SK-N-SH (cell line): Measurements from ENCODE around the gene LRP1. TPM values are rescaled to one million over a fixed set of nuclear protein-coding genes. Genes with fewer than 3 reads are reported as not detected.

Source experiments
- CTCF ChIA-PET: fragments of 300-600, 350-600 bp; formaldehyde crosslinking; extraction: SDS; loops from one replicate; lab custom pipeline; 2021; lab: Yijun Ruan, JAX
- POLR2A ChIA-PET: fragments of 350-600 bp; sonication (Branson Sonifier 250); formaldehyde crosslinking; extraction: SDS; loops from one replicate; lab custom pipeline; 2020; ENCODE audit warnings: antibody characterized with exemption, inconsistent platforms; lab: Yijun Ruan, JAX
- DNase-seq: peaks from one replicate; pipeline ENCODE4 v3.0.0; 2012
- H2AFZ ChIP-seq: fragments of 200-600 bp; sonication (generic); 2 replicates; pipeline ENCODE4 v1.8.1; 2016; ENCODE audit warnings: antibody characterized with exemption, mild to moderate bottlenecking, low read depth
- H3F3A ChIP-seq: fragments of 200-600 bp; sonication (generic); replicated peaks from 2 replicates; pipeline ENCODE3; 2016; ENCODE audit warnings: antibody characterized with exemption, mild to moderate bottlenecking; ENCODE audit not compliant: insufficient read depth
- H3K27ac ChIP-seq, 2 experiments: fragments of 200-500 bp in 1 of 2; fragments of 200-600 bp in 1 of 2; sonication (Bioruptor generic) in 1 of 2; sonication (generic), shearing (Covaris generic) in 1 of 2; 2 replicates each; pipeline versions ENCODE4 v1.5.1 to v1.6.1; 2014 to 2016; ENCODE audit warnings: low read depth in 2 of 2, inconsistent platforms in 1 of 2, low read length in 1 of 2, mild to moderate bottlenecking in 1 of 2, mixed read lengths in 1 of 2
- H3K27me3 ChIP-seq: fragments of 200-600 bp; sonication (generic), shearing (Covaris generic); 2 replicates; pipeline ENCODE4 v1.6.1; 2016; ENCODE audit warnings: mixed run types; ENCODE audit not compliant: insufficient read depth
- H3K36me3 ChIP-seq, 2 experiments: fragments of 200-500 bp in 1 of 2; fragments of 200-600 bp in 1 of 2; sonication (Bioruptor generic) in 1 of 2; sonication (generic) in 1 of 2; replicated peaks in 1 of 2; 2 replicates each; pipeline versions ENCODE3 to v1.5.1; 2014 to 2016; ENCODE audit warnings: low read length in 1 of 2, mild to moderate bottlenecking in 1 of 2; ENCODE audit not compliant: insufficient read depth in 2 of 2, control insufficient read depth in 1 of 2
- H3K4me1 ChIP-seq, 2 experiments: fragments of 200-500 bp in 1 of 2; fragments of 200-600 bp in 1 of 2; sonication (Bioruptor generic) in 1 of 2; sonication (generic), shearing (Covaris generic) in 1 of 2; 2 replicates each; pipeline versions ENCODE4 v1.5.1 to v1.6.1; 2014 to 2016; ENCODE audit warnings: low read depth in 1 of 2, low read length in 1 of 2, mixed run types in 1 of 2; ENCODE audit not compliant: insufficient read depth in 2 of 2, control insufficient read depth in 1 of 2
- H3K4me2 ChIP-seq: fragments of 200-600 bp; sonication (generic), shearing (Covaris generic); 2 replicates; pipeline ENCODE4 v1.6.1; 2017; ENCODE audit warnings: mixed run types
- H3K4me3 ChIP-seq, 2 experiments: fragments of 200-500 bp in 1 of 2; fragments of 200-600 bp in 1 of 2; sonication (Bioruptor generic) in 1 of 2; sonication (generic), shearing (Covaris generic) in 1 of 2; 2 replicates each; pipeline versions ENCODE4 v1.5.1 to v1.8.1; 2014 to 2016; ENCODE audit warnings: low read depth in 2 of 2, inconsistent platforms in 1 of 2, low read length in 1 of 2, mild to moderate bottlenecking in 1 of 2, mixed read lengths in 1 of 2, moderate library complexity in 1 of 2
- H3K79me2 ChIP-seq: fragments of 200-600 bp; sonication (generic); 2 replicates; pipeline ENCODE4 v1.8.1; 2017; ENCODE audit warnings: mild to moderate bottlenecking; ENCODE audit not compliant: insufficient read depth
- H3K9ac ChIP-seq: fragments of 200-600 bp; sonication (generic); 2 replicates; pipeline ENCODE4 v1.6.1; 2017; ENCODE audit warnings: mixed run types
- H3K9me2 ChIP-seq: fragments of 200-600 bp; sonication (generic); 2 replicates; pipeline ENCODE4 v1.6.1; 2017; ENCODE audit warnings: mixed run types
- H3K9me3 ChIP-seq: fragments of 200-600 bp; sonication (generic); 2 replicates; pipeline ENCODE4 v1.6.1; 2017; ENCODE audit warnings: mixed run types, mild to moderate bottlenecking, moderate library complexity
- H4K20me1 ChIP-seq: fragments of 200-600 bp; sonication (generic); 2 replicates; pipeline ENCODE4 v1.6.1; 2017; ENCODE audit warnings: mild to moderate bottlenecking, mixed run types; ENCODE audit not compliant: insufficient read depth
- CHD2 ChIP-seq: fragments of 150-350 bp; IDR thresholded peaks from 2 replicates; pipeline ENCODE4 v1.6.1; 2018; ENCODE audit warnings: low read length; ENCODE audit not compliant: partially characterized antibody
- ELF1 ChIP-seq: IDR thresholded peaks from 2 replicates; pipeline ENCODE4 v1.4.0; 2012
- FOXM1 ChIP-seq: IDR thresholded peaks from 2 replicates; pipeline ENCODE4 v1.4.0; 2012; ENCODE audit warnings: low read depth, mild to moderate bottlenecking
- GABPA ChIP-seq: IDR thresholded peaks from 2 replicates; pipeline ENCODE4 v1.4.0; 2012; ENCODE audit warnings: low read depth, mild to moderate bottlenecking
- GATA2 ChIP-seq: sonication (generic); formaldehyde crosslinking; IDR thresholded peaks from 2 replicates; pipeline ENCODE4 v1.5.0; 2020; ENCODE audit warnings: mild to moderate bottlenecking, missing genetic modification reagents
- MEF2A ChIP-seq: IDR thresholded peaks from 2 replicates; pipeline ENCODE4 v1.4.0; 2012; ENCODE audit warnings: low read depth, borderline replicate concordance
- MXI1 ChIP-seq: IDR thresholded peaks from 2 replicates; pipeline ENCODE4 v1.6.1; 2012; ENCODE audit warnings: mild to moderate bottlenecking, low read depth, low read length, improper control_type of control experiment
- NRF1 ChIP-seq: IDR thresholded peaks from 2 replicates; pipeline ENCODE4 v1.6.1; 2012; ENCODE audit warnings: low read depth, mild to moderate bottlenecking, low read length
- POLR2AphosphoS5 ChIP-seq: IDR thresholded peaks from 2 replicates; pipeline ENCODE4 v1.6.1; 2012; ENCODE audit warnings: low read depth, low read length
- SIN3A ChIP-seq: IDR thresholded peaks from 2 replicates; pipeline ENCODE4 v1.6.1; 2012; ENCODE audit warnings: low read depth, mild to moderate bottlenecking, low read length, moderate library complexity, borderline replicate concordance
- TAF1 ChIP-seq: IDR thresholded peaks from 2 replicates; pipeline ENCODE4 v1.6.1; 2012; ENCODE audit warnings: low read depth, mild to moderate bottlenecking, low read length, moderate library complexity, borderline replicate concordance
- USF1 ChIP-seq: IDR thresholded peaks from 2 replicates; pipeline ENCODE4 v1.4.0; 2012; ENCODE audit warnings: low read depth, borderline replicate concordance
- WGBS: methylation state at CpG from one replicate; pipeline ENCODE4 v1.1.6; 2017; ENCODE audit warnings: low lambda C conversion rate; 5-methylcytosine and 5-hydroxymethylcytosine counted together
- polyA plus RNA-seq, 3 experiments: library from polyadenylated mRNA; depleted of rRNA; stranded (reverse); fragments of >200 nt; gene quantifications; 2 replicates each; pipeline ENCODE4 v1.2.3, GENCODE V29; 2012
- TF ChIP-seq, protein P1 (sequence below): IDR thresholded peaks from 2 replicates; pipeline ENCODE4 v1.4.0; 2012; ENCODE audit warnings: low read depth
- TF ChIP-seq, protein P2 (sequence below): IDR thresholded peaks from 2 replicates; pipeline ENCODE4; 2012

Gene LRP1
- polyA plus RNA-seq, 1 of the 3 experiments (the other 2 are of a cell fraction) = 55.0 TPM

DNA sequence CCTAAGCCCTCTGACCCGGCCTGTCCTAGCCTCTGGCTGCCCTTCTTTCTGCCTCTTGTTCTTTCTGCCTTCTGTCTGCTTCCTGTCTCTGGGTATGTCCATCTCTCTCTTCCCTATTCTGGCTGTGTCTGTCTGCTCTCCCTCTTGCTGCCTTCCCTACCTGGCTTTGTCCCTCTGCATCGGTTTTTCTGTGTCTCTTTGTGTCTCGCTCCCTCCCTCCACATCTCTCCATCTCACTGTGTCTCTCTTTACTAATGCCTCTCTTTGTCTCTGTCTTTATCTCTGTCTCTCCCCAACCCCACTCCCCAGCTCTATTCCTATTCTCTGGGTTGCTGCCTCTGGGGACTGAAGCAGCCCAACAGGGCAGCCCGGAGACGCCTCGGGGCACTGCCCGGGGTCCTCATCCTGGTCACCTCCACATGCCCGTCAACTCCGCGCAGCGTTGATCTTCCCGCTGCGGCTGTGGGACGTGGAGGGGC is 111.3 kb downstream of the LRP1 start:
- Histone ChIP-seq H3K4me1 (peaks cover 23 to 55% of the 10 kb centered on the region in 2 experiments; a peak in 2 of 4 replicates), H3K9ac (peak overlapping the region; percentile 62; the same call in 1 of the 2 replicates), H4K20me1 (no peaks in the 10 kb centered on the region), H3K27ac (peak overlapping the region in 1 of 2 experiments; percentile 64; a peak in 1 of 4 replicates), H3K9me3 (no peaks in the 10 kb centered on the region), H2AFZ (peak overlapping the region; percentile 71; the same call in 1 of the 2 replicates), H3K27me3 (peaks cover 19% of the 10 kb centered on the region; the same call in 1 of the 2 replicates), H3K4me3 (peak overlapping the region; percentile 58 to 72), H3F3A (peaks cover 14% of the 10 kb centered on the region), H3K9me2 (no peaks in the 10 kb centered on the region), H3K79me2 (no peaks in the 10 kb centered on the region), H3K4me2 (peak overlapping the region; percentile 96), H3K36me3 (peaks cover 0 to 3% of the 10 kb centered on the region in 2 experiments)
- TF ChIP-seq ELF1 (no peak), CHD2 (no peak), POLR2AphosphoS5 (no peak), TAF1 (0 out of 2 replicates have a peak, but pooled peaks have one; percentile 4)
- POLR2A ChIA-PET = interaction anchor here (0.7 to 5.6 kb wide), 10 partner anchors 10 to 111 kb away, joined by 3 to 43 read pairs (median 3); partner anchors contain the start of genes LRP1 and SHMT2
- DNase-seq = no peak
- CTCF ChIA-PET = interaction anchor here (0.8 to 31.5 kb wide), 36 partner anchors 12 to 381 kb away, joined by 3 to 937 read pairs (median 4); partner anchors contain the start of genes GLI1, INHBE, NXPH4 and SHMT2
- WGBS = 5% methylated on average over 14 of the region's 14 CpGs

DNA sequence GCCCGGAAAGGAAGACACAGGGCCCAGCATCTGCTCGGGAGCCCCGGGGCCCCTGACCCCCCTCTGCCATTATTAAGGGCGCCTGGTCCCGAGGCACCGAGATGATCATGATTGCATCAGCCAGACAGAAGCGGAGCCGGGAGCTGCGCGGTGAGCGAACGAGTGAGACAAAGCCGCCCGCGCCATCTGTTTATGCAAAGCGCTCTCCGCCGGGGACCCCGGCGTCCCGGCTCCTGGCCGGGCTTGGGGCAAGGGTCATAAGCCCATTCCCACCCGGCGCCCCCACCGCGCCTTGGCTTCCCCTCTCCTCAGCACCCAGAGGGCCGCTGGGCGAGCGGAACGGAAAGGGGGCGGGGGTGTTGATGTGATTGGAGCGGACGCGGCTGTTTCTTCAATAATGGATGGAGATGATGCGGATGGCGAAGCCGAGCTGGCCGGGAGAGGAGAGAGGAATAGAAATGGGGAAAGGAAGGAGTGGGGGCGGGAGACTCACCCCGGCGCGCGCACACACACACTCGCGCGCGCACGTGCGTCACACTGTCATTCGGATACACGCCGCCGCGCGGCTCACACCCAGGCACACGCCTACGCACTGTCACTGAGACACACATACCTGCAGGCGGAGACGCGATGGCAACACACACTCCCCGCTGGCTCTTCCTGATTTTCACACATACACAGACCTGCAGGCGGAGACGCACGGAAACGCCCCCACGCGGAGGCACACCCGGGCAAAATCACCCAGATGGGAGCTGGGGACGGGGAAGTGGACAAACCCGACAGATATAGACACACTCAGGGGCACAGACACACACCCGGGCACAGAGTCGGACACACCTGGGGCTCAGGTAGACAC is 112.0 kb downstream of the LRP1 start:
- Histone ChIP-seq H3K27me3 (peaks cover 19% of the 10 kb centered on the region; the same call in 1 of the 2 replicates), H3K27ac (peak overlapping the region in 1 of 2 experiments; percentile 64; a peak in 2 of 4 replicates)

More for the DNA sequence above, 112.0 kb downstream of the LRP1 start:
- ChIA-PET CTCF (interaction anchor here (0.9 to 31.5 kb wide), 22 partner anchors 12 to 231 kb away, joined by 3 to 937 read pairs (median 4); partner anchors contain the start of genes GLI1, INHBE, LRP1 and LRP1-AS), POLR2A (interaction anchor here (0.7 to 5.6 kb wide), 7 partner anchors 9 to 128 kb away, joined by 3 to 43 read pairs (median 6); partner anchors contain the start of genes LRP1 and SHMT2)
- H3F3A ChIP-seq = peaks cover 17% of the 10 kb centered on the region
- H3K9me3 ChIP-seq = no peaks in the 10 kb centered on the region
- H3K9ac ChIP-seq = peak overlapping the region; percentile 62; the same call in 1 of the 2 replicates
- H3K4me1 ChIP-seq = peaks cover 23 to 48% of the 10 kb centered on the region in 2 experiments; a peak in 2 of 4 replicates
- WGBS = under 1% methylated on average over 42 of the region's 72 CpGs
- H3K36me3 ChIP-seq = no peaks in the 10 kb centered on the region
- H3K4me2 ChIP-seq = peak overlapping the region; percentile 96
- H3K4me3 ChIP-seq = peak overlapping the region; percentile 58 to 72
- no peaks in the 10 kb centered on the region for H3K9me2 ChIP-seq
- peak; percentile 80 for DNase-seq
- H2AFZ ChIP-seq = peak overlapping the region; percentile 71; the same call in 1 of the 2 replicates
- no peaks in the 10 kb centered on the region for H4K20me1 ChIP-seq
- H3K79me2 ChIP-seq = no peaks in the 10 kb centered on the region
- TF ChIP-seq SIN3A (peak; percentile 56; the same call in 1 of the 2 replicates), POLR2AphosphoS5 (0 out of 2 replicates have a peak, but pooled peaks have one; percentile 32), GATA2 (CRISPR knock-in tag) (peak; percentile 57), FOXM1 (no peak), MEF2A (no peak), GABPA (no peak), NRF1 (0 out of 2 replicates have a peak, but pooled peaks have one; percentile 41), MXI1 (peak; percentile 90), USF1 (no peak)
- TF ChIP-seq, protein P1, sequence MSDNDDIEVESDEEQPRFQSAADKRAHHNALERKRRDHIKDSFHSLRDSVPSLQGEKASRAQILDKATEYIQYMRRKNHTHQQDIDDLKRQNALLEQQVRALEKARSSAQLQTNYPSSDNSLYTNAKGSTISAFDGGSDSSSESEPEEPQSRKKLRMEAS = peak; percentile 63; the same call in 1 of the 2 replicates
- TF ChIP-seq, protein P2, sequence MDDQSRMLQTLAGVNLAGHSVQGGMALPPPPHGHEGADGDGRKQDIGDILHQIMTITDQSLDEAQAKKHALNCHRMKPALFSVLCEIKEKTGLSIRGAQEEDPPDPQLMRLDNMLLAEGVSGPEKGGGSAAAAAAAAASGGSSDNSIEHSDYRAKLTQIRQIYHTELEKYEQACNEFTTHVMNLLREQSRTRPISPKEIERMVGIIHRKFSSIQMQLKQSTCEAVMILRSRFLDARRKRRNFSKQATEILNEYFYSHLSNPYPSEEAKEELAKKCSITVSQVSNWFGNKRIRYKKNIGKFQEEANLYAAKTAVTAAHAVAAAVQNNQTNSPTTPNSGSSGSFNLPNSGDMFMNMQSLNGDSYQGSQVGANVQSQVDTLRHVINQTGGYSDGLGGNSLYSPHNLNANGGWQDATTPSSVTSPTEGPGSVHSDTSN = peak; percentile 46; the same call in 1 of the 2 replicates
- TF ChIP-seq, all 33 proteins: peak for 7
